ENCODE measurements around the gene PCDH11X.
"Not testable (repeated sequence)": the region's sequence is repeated elsewhere in the genome, so short reads cannot be mapped to it uniquely, and the experiment has no call there.

PCDH11X gene

GRCh38 chrX:91779135-91779534, at the start of gene PCDH11X:
Gene PCDH11X, plus strand, starts transcription at chrX:91779375. Its CDS starts 56,130 bp downstream, at chrX:91835505.
- not testable (repeated sequence) for DNase-seq

- not testable (repeated sequence) for DNase-seq
Observed at GRCh38 chrX:91747446-91747845, 31.7 kb upstream of the PCDH11X start.

- not testable (repeated sequence) for DNase-seq
Observed at GRCh38 chrX:91753022-91753421, 26.2 kb upstream of the PCDH11X start.

GRCh38 chrX:91770619-91771488, 8.3 kb upstream of the PCDH11X start:
- DNase-seq, result not testable (repeated sequence)

GRCh38 chrX:91773943-91774342, 5.2 kb upstream of the PCDH11X start:
- DNase-seq, result not testable (repeated sequence)

GRCh38 chrX:91780008-91780407, 833 bp downstream of the PCDH11X start:
- not testable (repeated sequence) for DNase-seq

- DNase-seq, result not testable (repeated sequence)
Observed at GRCh38 chrX:91780698-91781097, 1.5 kb downstream of the PCDH11X start.

GRCh38 chrX:91781553-91782298, 2.6 kb downstream of the PCDH11X start:
- DNase-seq, result not testable (repeated sequence)

- DNase-seq, result not testable (repeated sequence)
Observed at GRCh38 chrX:91782825-91783224, 3.6 kb downstream of the PCDH11X start.

- DNase-seq, result not testable (repeated sequence)
Observed at GRCh38 chrX:91817537-91817936, 38.4 kb downstream of the PCDH11X start.

GRCh38 chrX:91825321-91825720, 46.1 kb downstream of the PCDH11X start:
- DNase-seq, result not testable (repeated sequence)
